PC-9 (cell line): ENCODE data around the gene SLC2A9.

ENCODE experiments used
- CTCF ChIP-seq: fragments of 200-600 bp; sonication (generic); conservative IDR thresholded peaks from 2 replicates; pipeline ENCODE4 v1.6.1; 2017; ENCODE audit warnings: mixed run types, antibody characterized with exemption, mild to moderate bottlenecking, moderate library complexity
- EZH2 ChIP-seq: fragments of 200-600 bp; sonication (generic); IDR thresholded peaks from 2 replicates; pipeline ENCODE4 v1.8.0; 2017; ENCODE audit warnings: antibody characterized with exemption, low read depth

DNA sequence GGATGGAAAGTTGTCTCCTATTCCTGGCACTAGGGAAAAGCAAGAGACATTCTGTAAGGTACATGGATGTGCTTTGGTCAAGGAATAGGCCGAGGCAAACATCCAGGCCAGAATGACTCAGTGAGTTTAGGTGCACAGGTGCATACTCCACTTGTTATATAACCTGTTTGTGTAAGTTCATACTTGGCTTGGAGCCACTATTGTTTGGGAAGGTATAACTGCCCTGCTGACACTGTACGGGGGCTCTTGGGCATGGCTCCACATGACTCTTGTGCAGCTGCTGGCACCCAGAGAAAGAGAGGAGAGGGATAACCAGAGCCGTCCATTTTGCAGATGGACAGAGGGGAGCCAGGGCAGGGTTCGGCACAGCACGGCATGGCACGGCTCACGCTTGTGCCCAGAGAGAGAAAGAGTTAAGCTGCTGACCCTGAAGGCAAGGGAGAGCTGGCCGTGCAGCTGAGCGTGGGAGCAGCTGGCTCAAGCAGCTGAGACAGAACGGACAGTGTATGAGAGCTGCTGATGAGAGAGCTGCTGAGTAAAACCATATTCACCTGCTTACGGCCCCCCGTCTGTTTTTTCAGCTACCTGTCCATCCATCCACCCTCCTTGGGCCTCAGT, 98.0 kb downstream of the SLC2A9 start:
- TF ChIP-seq CTCF: no peak
- no peak for TF ChIP-seq EZH2
